ENCODE results near the gene LTA. TPM values are rescaled to one million over a fixed set of nuclear protein-coding genes. Genes with fewer than 3 reads are reported as not detected.

The LTA gene
- total RNA-seq, 6 donors from 2014 or later = 1.6 to 1.8 TPM; not detected in 4

GRCh38 chr6:31558631-31559500 is 13.2 kb upstream of the LTA start:
- Histone ChIP-seq H3K9me3 (no peaks in the 10 kb centered on the region), H3K36me3 (peaks cover 0 to 37% (median 18%) of the 10 kb centered on the region in 4 donors), H3K27me3 (no peaks in the 10 kb centered on the region), H3K4me3 (peak overlapping the region in 2 of 4 donors; percentile 8 to 11), H3K27ac (peak overlapping the region; percentile 80 to 90 (median 82)), H3K4me1 (peaks cover 37 to 42% (median 39%) of the 10 kb centered on the region in 4 donors)
- ATAC-seq (ENCODE audit: low FRiP score in 2 of 2) (peak; percentile 77 to 84), DNase-seq (peak in 1 of 2 donors; percentile 62)
- no peak for TF ChIP-seq POLR2A (IDR thresholded peaks at IDR 0.05)
- TF ChIP-seq, protein P1, sequence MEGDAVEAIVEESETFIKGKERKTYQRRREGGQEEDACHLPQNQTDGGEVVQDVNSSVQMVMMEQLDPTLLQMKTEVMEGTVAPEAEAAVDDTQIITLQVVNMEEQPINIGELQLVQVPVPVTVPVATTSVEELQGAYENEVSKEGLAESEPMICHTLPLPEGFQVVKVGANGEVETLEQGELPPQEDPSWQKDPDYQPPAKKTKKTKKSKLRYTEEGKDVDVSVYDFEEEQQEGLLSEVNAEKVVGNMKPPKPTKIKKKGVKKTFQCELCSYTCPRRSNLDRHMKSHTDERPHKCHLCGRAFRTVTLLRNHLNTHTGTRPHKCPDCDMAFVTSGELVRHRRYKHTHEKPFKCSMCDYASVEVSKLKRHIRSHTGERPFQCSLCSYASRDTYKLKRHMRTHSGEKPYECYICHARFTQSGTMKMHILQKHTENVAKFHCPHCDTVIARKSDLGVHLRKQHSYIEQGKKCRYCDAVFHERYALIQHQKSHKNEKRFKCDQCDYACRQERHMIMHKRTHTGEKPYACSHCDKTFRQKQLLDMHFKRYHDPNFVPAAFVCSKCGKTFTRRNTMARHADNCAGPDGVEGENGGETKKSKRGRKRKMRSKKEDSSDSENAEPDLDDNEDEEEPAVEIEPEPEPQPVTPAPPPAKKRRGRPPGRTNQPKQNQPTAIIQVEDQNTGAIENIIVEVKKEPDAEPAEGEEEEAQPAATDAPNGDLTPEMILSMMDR (IDR thresholded peaks at IDR 0.05) = no peak
- TF ChIP-seq EP300 (IDR thresholded peaks at IDR 0.05) = no peak
- no peak for TF ChIP-seq POLR2AphosphoS5 (IDR thresholded peaks at IDR 0.05)
- 60 to 74% methylated on average over 14 of the region's 14 CpGs for WGBS, 2 donors

- Histone ChIP-seq H3K27me3 (no peaks in the 10 kb centered on the region), H3K36me3 (peaks cover 0 to 31% (median 18%) of the 10 kb centered on the region in 4 donors), H3K4me1 (peaks cover 37 to 42% (median 39%) of the 10 kb centered on the region in 4 donors), H3K9me3 (no peaks in the 10 kb centered on the region), H3K27ac (peak overlapping the region; percentile 80 to 90 (median 82)), H3K4me3 (no peak overlapping the region)
- WGBS, 2 donors = 45 to 60% methylated on average over 4 of the region's 4 CpGs
- ATAC-seq (ENCODE audit: low FRiP score in 2 of 2) (no peak), DNase-seq (no peak)
- TF ChIP-seq, protein P1 (IDR thresholded peaks at IDR 0.05) = no peak
- TF ChIP-seq POLR2AphosphoS5 (IDR thresholded peaks at IDR 0.05) (no peak), EP300 (IDR thresholded peaks at IDR 0.05) (no peak), POLR2A (IDR thresholded peaks at IDR 0.05) (no peak)
These were observed 12.5 kb upstream of the LTA start for GRCh38 chr6:31559606-31559957.

DNA sequence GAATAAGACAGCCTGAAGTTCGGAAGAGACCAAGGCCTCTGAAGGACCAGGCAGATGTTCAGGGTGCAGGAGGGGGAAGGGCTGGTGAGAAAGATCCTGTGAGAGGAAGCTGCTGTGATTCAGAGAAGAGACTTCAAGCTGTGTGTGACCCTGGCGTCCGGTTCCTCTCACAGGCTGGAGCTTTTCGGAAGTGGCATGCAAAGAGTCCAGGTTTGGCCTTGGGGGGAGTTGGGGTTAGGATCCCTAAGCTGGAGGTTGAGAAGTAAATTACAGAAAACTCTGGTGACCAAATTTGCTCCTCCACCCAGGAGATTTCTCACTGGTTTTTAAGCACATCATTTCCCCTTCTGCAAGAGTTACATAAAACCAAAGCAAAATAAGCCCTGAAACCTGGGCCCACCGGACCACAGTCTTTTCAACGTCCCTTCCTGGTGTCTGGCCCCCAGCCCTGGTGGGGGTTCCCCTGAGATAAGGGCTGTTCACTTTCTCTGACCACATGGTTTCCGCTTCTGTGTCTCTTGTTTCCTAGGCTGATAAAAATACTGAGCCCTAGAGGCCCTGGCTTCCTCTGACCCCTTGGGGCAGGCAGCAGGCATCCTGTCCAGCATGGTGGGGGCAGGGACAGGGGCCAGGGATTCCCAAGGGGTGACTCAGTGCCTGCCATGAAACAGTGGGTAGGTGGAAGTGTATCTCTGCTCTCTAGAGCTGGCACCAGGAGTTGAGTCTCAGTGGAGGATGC is 12.0 kb upstream of the LTA start:
- peaks cover 0 to 28% (median 18%) of the 10 kb centered on the region in 4 donors for H3K36me3 ChIP-seq
- H3K27me3 ChIP-seq = no peaks in the 10 kb centered on the region
- ATAC-seq (ENCODE audit: low FRiP score in 2 of 2) (peak; percentile 81 to 86), DNase-seq (peak in 1 of 2 donors; percentile 77)
- TF ChIP-seq EP300 (IDR thresholded peaks at IDR 0.05) (peak in 2 of 4 donors; percentile 79 to 85), POLR2AphosphoS5 (IDR thresholded peaks at IDR 0.05) (peak; percentile 88 to 93), POLR2A (IDR thresholded peaks at IDR 0.05) (no peak)
- TF ChIP-seq, protein P1 (IDR thresholded peaks at IDR 0.05) = no peak
- peak overlapping the region; percentile 80 to 90 (median 82) for H3K27ac ChIP-seq
- 33 to 46% methylated on average over 7 of the region's 7 CpGs for WGBS, 2 donors
- H3K4me3 ChIP-seq = no peak overlapping the region
- peaks cover 37 to 42% (median 39%) of the 10 kb centered on the region in 4 donors for H3K4me1 ChIP-seq
- H3K9me3 ChIP-seq = no peaks in the 10 kb centered on the region

DNA sequence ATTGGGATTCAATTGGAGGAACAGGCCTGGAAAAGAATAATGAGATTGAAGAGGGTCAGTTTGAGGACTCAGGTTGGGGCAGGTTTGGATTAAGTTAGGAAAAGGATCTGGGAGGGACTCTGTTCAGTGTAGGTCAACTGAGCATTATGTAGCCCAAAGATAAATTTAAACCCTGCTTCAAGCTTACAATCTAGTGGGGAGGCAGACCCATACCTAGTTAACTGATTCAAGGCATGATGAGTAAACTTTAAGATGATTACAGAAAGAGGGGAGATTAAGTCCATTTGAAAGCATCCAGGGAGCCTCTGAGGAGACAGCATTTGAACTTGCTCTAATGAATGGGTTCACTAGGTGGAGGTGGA is 11.4 kb upstream of the LTA start:
- no peaks in the 10 kb centered on the region for H3K27me3 ChIP-seq
- H3K27ac ChIP-seq = peak overlapping the region; percentile 80 to 90 (median 82)
- no peak overlapping the region for H3K4me3 ChIP-seq
- peaks cover 37 to 42% (median 39%) of the 10 kb centered on the region in 4 donors for H3K4me1 ChIP-seq
- peaks cover 0 to 28% (median 18%) of the 10 kb centered on the region in 4 donors for H3K36me3 ChIP-seq
- no peak for ATAC-seq (ENCODE audit: low FRiP score in 2 of 2)
- DNase-seq = no peak
- TF ChIP-seq POLR2A (IDR thresholded peaks at IDR 0.05) (no peak), EP300 (IDR thresholded peaks at IDR 0.05) (no peak), POLR2AphosphoS5 (IDR thresholded peaks at IDR 0.05) (no peak)
- TF ChIP-seq, protein P1 (IDR thresholded peaks at IDR 0.05) = no peak
- H3K9me3 ChIP-seq = no peaks in the 10 kb centered on the region

Data from upper lobe of left lung (tissue), 6 donors.